ENCODE results near the gene PKDCC. TPM values are rescaled to one million over a fixed set of nuclear protein-coding genes. Genes with fewer than 3 reads are reported as not detected.

The PKDCC gene
- total and polyA plus RNA-seq, 2 of the 8 experiments (the other 6 are each of a cell fraction or from before 2014, with no cell fraction given): 49.9 to 80.1 TPM

DNA sequence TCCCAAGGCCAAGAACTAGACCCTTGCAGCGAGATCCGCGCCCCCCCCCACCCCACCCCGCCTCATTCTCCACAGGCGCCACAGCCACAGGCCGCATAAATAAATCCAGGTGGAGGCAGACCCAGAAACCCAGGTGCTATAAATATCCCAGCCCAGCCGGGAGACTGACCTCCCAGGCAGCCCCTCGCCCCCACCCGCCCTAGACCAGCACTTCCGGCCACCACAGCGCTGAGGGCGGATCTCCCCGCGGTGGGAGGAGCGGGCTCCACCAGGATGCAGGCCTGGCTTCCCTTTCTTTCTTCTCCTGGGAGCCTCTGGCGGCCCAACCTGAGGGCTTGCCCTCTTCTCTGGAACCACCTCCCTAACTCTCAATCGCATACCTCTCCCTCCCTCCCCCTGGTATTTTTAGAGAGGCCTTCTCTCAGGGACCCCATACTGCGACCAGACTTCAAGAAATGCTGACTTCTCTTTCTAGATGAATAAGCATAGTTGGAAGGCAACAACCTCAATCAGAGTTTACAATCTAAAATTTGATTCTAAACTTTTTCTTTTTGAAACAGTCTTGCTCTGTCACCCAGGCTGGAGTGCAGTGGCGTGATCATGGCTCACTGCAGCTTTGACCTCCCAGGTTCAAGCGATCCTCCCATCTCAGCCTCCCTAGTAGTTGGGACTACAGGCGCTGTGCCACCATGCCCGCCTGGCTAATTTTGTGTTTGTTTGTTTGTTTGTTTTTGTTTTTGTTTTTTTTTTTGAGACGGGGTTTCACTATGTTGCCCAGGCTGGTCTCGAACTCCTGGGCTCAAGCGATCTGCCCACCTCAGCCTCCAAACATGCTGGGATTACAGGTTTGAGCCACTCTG, 55.0 kb downstream of the PKDCC start (continued):
- TF ChIP-seq POLR2A (IDR thresholded peaks at IDR 0.05; ENCODE audit: control extremely low read depth in 1 of 2, low read depth in 2 of 2, low read length in 2 of 2) (no peak), RNF2 (IDR thresholded peaks at IDR 0.05; ENCODE audit: borderline replicate concordance, low read depth, low read length, missing control alignments, poor library complexity, severe bottlenecking) (no peak), RFX5 (IDR thresholded peaks at IDR 0.05; ENCODE audit: borderline replicate concordance, low read depth, low read length) (no peak), GABPA (IDR thresholded peaks at IDR 0.05; ENCODE audit: borderline replicate concordance, insufficient read depth, low read length) (no peak), TEAD4 (IDR thresholded peaks at IDR 0.05; ENCODE audit: low read depth, low read length) (peak; percentile 90), BRCA1 (IDR thresholded peaks at IDR 0.05; ENCODE audit: low read depth, low read length) (no peak), RBBP5 (IDR thresholded peaks at IDR 0.05; ENCODE audit: borderline replicate concordance, low read depth, low read length) (no peak), NRF1 (IDR thresholded peaks at IDR 0.05; ENCODE audit: low read depth, low read length) (no peak), SP1 (IDR thresholded peaks at IDR 0.05; ENCODE audit: low read depth, low read length) (peak; percentile 48; the same call in 1 of the 2 replicates), SIRT6 (IDR thresholded peaks at IDR 0.05; ENCODE audit: low read length) (no peak), CEBPB (IDR thresholded peaks at IDR 0.05; ENCODE audit: low read depth, low read length) (no peak), KDM5A (IDR thresholded peaks at IDR 0.05; ENCODE audit: low read length) (no peak), GTF2F1 (IDR thresholded peaks at IDR 0.05; ENCODE audit: borderline replicate concordance, low read depth, low read length) (no peak), BCL11A (IDR thresholded peaks at IDR 0.05; ENCODE audit: low read depth in 2 of 2, low read length in 2 of 2) (no peak), EZH2 (IDR thresholded peaks at IDR 0.05; ENCODE audit: low read depth, low read length, severe bottlenecking) (no peak), SRF (IDR thresholded peaks at IDR 0.05; ENCODE audit: low read depth, low read length) (no peak), SP2 (IDR thresholded peaks at IDR 0.05; ENCODE audit: low read length) (no peak)
- TF ChIP-seq, protein P1, sequence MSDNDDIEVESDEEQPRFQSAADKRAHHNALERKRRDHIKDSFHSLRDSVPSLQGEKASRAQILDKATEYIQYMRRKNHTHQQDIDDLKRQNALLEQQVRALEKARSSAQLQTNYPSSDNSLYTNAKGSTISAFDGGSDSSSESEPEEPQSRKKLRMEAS (IDR thresholded peaks at IDR 0.05): no peak
- TF ChIP-seq, protein P2, sequence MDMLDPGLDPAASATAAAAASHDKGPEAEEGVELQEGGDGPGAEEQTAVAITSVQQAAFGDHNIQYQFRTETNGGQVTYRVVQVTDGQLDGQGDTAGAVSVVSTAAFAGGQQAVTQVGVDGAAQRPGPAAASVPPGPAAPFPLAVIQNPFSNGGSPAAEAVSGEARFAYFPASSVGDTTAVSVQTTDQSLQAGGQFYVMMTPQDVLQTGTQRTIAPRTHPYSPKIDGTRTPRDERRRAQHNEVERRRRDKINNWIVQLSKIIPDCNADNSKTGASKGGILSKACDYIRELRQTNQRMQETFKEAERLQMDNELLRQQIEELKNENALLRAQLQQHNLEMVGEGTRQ (IDR thresholded peaks at IDR 0.05; ENCODE audit: low read length): no peak
- TF ChIP-seq, protein P3, sequence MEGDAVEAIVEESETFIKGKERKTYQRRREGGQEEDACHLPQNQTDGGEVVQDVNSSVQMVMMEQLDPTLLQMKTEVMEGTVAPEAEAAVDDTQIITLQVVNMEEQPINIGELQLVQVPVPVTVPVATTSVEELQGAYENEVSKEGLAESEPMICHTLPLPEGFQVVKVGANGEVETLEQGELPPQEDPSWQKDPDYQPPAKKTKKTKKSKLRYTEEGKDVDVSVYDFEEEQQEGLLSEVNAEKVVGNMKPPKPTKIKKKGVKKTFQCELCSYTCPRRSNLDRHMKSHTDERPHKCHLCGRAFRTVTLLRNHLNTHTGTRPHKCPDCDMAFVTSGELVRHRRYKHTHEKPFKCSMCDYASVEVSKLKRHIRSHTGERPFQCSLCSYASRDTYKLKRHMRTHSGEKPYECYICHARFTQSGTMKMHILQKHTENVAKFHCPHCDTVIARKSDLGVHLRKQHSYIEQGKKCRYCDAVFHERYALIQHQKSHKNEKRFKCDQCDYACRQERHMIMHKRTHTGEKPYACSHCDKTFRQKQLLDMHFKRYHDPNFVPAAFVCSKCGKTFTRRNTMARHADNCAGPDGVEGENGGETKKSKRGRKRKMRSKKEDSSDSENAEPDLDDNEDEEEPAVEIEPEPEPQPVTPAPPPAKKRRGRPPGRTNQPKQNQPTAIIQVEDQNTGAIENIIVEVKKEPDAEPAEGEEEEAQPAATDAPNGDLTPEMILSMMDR (IDR thresholded peaks at IDR 0.05; ENCODE audit: control extremely low read depth in 1 of 3, insufficient read depth in 1 of 3, low read depth in 1 of 3, low read length in 3 of 3): 0 out of 4 replicates have a peak, but pooled peaks of 1 of the 3 experiments have one; percentile 12
